Sciatic nerve (tissue), 2 donors: ENCODE measurements around the gene GAL. TPM values are rescaled to one million over a fixed set of nuclear protein-coding genes. Genes with fewer than 3 reads are reported as not detected.
"Not testable (repeated sequence)": the region's sequence is repeated elsewhere in the genome, so short reads cannot be mapped to it uniquely, and the experiment has no call there.

Experiments
- ATAC-seq: fragments of 200-7000 bp; cut with Tn5 transposase; one replicate; pipeline ENCODE4 v1.9.1; 2020; ENCODE audit warnings: mild to moderate bottlenecking, moderate library complexity
- DNase-seq: peaks from one replicate; pipeline ENCODE4 v3.0.0-alpha.2; 2020; ENCODE audit warnings: low spot score
- intact Hi-C: fragments of 100-400 bp; cut with DNase I; formaldehyde crosslinking; loops from one replicate; pipeline ENCODE4 v1.14.2; 2022
- total RNA-seq: library from RNA; stranded (reverse); fragmentation: NEBNext Ultra II Directional; extraction: Animal tissue kit (Norgen Biotek cat#: 25700); gene quantifications from one replicate; pipeline ENCODE4 v1.2.1, GENCODE V29; 2021
- donor health status: DM: no; HTN: no; CAD: no.
- donor health status: DM: no; HTN: no; CAD: no.

The GAL gene, protein sequence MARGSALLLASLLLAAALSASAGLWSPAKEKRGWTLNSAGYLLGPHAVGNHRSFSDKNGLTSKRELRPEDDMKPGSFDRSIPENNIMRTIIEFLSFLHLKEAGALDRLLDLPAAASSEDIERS
- total RNA-seq = not detected

DNA sequence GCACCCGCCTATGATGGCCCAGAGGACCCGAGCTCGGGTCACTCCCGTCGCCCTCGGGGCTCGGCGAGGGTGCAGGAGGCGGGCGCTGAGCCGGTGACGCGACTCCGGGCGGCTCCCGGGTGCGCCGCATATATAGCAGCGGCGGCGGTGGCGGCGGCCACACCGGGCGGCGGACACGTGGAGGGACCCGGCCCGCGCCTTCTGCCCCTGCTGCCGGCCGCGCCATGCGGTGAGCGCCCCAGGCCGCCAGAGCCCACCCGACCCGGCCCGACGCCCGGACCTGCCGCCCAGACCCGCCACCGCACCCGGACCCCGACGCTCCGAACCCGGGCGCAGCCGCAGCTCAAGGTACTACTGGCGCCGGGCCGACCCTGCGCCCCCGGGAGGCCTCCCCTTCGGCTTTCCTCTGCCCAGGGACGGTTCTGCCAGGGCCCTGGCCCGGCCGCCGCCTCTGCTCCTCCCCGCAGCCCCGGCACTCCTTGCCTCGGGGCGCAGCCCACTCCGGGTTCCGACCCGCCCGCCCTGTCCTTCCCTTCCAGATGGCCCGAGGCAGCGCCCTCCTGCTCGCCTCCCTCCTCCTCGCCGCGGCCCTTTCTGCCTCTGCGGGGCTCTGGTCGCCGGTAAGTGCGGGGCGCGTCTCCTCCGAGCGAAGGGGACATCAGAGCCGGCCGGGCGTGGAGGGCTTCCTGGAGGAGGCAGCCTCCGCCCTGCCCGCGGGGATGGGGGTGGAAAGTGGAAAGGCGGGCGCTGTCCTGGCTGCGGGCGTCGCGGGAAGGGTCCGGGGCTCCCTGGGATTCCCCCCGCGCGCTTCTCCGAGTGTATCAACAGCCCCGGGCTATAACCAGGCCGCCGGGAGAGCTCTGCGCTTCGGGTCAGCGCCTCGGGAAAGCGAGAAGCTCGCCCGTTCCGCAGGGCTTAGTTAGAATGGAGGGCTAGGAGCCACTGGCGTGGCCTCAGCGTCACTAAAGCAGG is at the start of gene GAL:
GAL (plus strand) TSS at position 160 of the 972 bp plus-strand sequence; CDS start at position 540, 380 bp downstream.
- DNase-seq = no peak
- intact Hi-C loops = no loop called here
- ATAC-seq = no peak

GRCh38 chr11:68634606-68635005 is 49.7 kb upstream of the GAL start:
- intact Hi-C loops, DNase-seq, ATAC-seq: not testable (repeated sequence)

DNA sequence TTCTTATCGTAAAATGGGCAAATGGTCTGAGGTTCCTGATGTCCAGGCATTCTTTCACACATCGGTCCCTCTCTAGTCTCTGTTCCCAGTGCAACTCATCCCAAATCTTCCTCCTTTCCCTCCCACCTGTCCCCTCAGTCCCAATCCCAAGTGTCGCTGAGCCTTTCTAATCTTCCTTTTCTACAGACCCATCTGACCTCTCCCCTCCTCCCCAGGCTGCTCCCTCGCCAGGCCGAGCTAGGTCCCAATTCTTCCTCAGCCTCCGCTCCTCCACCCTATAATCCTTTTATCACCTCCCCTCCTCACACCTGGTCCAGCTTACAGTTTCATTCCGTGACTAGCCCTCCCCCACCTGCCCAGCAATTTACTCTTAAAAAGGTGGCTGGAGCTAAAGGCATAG is 49.2 kb upstream of the GAL start:
- intact Hi-C loops, DNase-seq, ATAC-seq: not testable (repeated sequence)

DNA sequence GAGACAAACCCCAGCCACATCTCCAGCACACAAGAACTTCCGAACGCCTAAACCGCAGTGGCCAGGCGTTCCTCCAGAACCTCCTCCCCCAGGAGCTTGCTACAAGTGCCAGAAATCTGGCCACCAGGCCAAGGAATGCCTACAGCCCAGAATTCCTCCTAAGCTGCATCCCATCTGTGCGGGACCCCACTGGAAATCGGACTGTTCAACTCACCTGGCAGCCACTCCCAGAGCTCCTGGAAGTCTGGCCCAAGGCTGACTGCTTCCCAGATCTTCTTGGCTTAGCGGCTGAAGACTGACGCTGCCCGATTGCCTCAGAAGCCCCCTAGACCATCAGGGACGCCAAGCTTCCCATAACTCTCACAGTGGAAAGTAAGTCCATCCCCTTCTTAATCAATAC is 48.5 kb upstream of the GAL start:
- ATAC-seq, intact Hi-C loops, DNase-seq: not testable (repeated sequence)

- ATAC-seq, intact Hi-C loops, DNase-seq: not testable (repeated sequence)
Measured at GRCh38 chr11:68639322-68639721, 45.0 kb upstream of the GAL start.

DNA sequence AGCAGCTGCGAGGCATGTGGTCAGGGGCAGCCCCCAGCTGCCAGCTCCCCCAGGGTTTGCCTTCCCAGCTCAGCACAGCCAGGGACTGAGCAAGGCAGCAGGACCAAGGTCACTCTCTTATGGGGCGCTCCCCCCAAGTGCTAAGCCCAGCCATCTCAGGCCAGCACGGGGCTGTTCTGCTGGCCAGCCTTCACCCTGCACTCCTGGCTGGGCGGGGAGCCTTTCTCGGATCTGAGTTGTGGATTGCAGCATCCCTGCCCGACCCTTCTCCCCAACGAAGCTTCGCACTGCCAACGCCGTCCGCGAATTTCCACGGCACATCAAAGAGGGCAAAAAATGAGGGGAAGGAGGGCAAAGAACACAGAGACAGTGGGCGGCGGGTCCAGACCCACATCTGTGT is 42.5 kb upstream of the GAL start:
- DNase-seq = no peak
- ATAC-seq = no peak
- intact Hi-C loops = no loop called here

- intact Hi-C loops = no loop called here
- ATAC-seq = peak; percentile 41
- no peak for DNase-seq
Measured at GRCh38 chr11:68643585-68643984, 40.8 kb upstream of the GAL start.

GRCh38 chr11:68646832-68647231 is 37.5 kb upstream of the GAL start:
- ATAC-seq = no peak
- no peak for DNase-seq
- intact Hi-C loops = no loop called here

GRCh38 chr11:68649851-68650555 is 34.3 kb upstream of the GAL start:
- DNase-seq (no peak), ATAC-seq (no peak)
- intact Hi-C loops = no loop called here

GRCh38 chr11:68650801-68651200 is 33.5 kb upstream of the GAL start:
- no peak for ATAC-seq
- no peak for DNase-seq
- intact Hi-C loops = no loop called here

GRCh38 chr11:68651208-68651984 is 32.9 kb upstream of the GAL start:
- peak; percentile 24 for ATAC-seq
- DNase-seq = no peak
- intact Hi-C loops = no loop called here

DNA sequence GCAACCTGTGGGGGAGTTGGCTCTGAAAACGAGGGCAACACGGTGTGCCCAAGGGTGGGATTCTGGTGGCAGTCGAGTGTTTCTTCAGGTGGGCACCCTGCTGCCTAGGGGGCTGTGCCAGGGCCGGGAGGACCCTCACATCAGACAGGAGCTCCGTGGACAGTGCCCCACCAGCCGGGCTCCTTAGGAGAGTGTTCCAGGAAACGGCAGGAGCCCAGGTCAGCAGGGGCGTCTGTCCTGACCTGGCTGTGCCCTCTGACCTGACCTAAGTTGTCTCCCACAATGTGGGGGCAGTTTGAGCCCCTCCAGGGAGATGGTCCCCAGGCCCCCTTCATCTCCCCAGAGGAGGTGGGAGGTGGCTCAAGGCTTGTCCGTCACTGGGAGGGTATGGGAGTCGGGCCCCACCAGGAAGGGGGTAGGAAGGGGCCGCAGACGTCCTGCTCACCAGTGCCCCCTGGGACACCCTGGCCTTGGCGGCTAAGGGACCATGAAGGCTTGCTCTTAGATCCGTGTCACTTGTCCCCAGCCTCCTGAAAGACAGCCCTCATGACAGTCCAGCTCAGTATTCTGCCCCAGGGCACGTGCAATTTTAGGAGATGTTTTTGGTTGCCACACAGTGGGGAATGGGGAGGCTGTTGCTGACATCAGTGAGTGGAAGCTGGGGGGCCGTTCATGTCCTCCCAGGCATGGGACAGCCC is 32.2 kb upstream of the GAL start:
- no peak for ATAC-seq
- intact Hi-C loops = no loop called here
- DNase-seq = no peak

DNA sequence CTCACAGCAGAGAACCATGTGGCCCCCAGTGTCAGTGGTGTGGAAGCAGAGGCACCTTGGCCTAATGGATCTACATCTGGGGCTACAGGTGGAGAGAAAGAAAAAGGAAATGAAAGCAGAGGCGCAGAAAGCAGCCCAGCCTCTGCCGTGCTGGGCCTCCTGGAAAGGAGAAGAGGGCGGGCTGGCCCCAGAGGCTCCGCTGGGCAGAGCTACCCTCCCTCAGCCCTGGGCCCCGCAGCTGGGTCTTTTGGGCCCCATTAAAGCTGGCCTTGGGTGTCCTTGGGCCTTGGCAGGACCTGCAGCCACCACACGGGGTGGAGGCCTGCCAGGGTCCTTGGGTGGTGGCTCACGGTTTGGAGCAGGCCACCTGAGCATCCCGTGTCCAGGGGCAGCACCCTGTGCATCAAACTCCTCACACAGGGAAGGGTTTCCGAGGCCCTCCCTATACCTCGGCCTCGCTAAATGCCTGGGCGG is 31.6 kb upstream of the GAL start:
- intact Hi-C loops = no loop called here
- DNase-seq = no peak
- ATAC-seq = no peak

GRCh38 chr11:68653486-68654430 is 30.6 kb upstream of the GAL start:
- intact Hi-C loops = no loop called here
- DNase-seq (no peak), ATAC-seq (no peak)

GRCh38 chr11:68654978-68655377 is 29.4 kb upstream of the GAL start:
- ATAC-seq (no peak), DNase-seq (no peak)
- intact Hi-C loops = no loop called here

- intact Hi-C loops = no loop called here
- ATAC-seq (no peak), DNase-seq (no peak)
Measured at GRCh38 chr11:68655406-68655805, 28.9 kb upstream of the GAL start.

DNA sequence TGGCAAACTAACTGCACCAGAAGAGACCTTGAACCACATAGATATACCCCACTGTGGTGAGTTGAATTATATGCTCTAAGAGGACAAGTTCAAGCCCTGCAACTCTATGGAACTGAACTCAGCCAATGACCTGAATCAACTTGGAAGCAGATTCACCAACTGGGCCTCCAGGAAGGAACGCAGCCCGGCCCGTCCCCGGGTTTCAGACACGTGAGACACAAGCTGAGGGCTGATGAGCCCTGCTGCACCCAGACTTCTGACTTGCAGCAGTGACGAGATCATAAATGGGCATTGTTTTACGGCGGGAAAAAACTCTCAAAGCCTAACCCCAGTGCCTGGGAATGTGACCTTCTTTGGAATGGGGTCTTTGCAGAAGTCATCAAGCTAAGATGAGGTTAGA is 28.5 kb upstream of the GAL start:
- no peak for DNase-seq

More for the DNA sequence above, 28.5 kb upstream of the GAL start:
- intact Hi-C loops = no loop called here
- no peak for ATAC-seq
